ENCODE measurements around the gene HS3ST2. TPM values are rescaled to one million over a fixed set of nuclear protein-coding genes. Genes with fewer than 3 reads are reported as not detected.

HS3ST2 gene
- total and polyA plus RNA-seq, 3 experiments from 2014 or later, result not detected

GRCh38 chr16:22868593-22869224, 54.7 kb downstream of the HS3ST2 start:
- Histone ChIP-seq H3K27me3 (ENCODE audit: insufficient read depth, low read length, poor library complexity, severe bottlenecking) (peaks cover 3% of the 10 kb centered on the region), H3K4me3 (ENCODE audit: low read length) (no peak overlapping the region), H3K4me1 (ENCODE audit: insufficient read depth, low read length) (no peaks in the 10 kb centered on the region), H3K36me3 (ENCODE audit: insufficient read depth, low read length) (no peaks in the 10 kb centered on the region), H3K27ac (ENCODE audit: low read depth, low read length) (no peak overlapping the region), H3K9me3 (ENCODE audit: low read length) (no peaks in the 10 kb centered on the region)
- Mint-ChIP-seq H3K27me3 (peaks cover 17 to 24% of the 10 kb centered on the region in 2 donors), H3K27ac (no peak overlapping the region), H3K4me3 (no peak overlapping the region), H3K36me3 (no peaks in the 10 kb centered on the region), H3K9me3 (no peaks in the 10 kb centered on the region), H3K4me1 (no peaks in the 10 kb centered on the region)
- no peak for DNase-seq
- CTCF ChIA-PET, result no interaction called here
- POLR2A ChIA-PET, result no interaction called here

- no peaks in the 10 kb centered on the region for H3K36me3 Mint-ChIP-seq
- no peak overlapping the region for H3K27ac Mint-ChIP-seq
- no peaks in the 10 kb centered on the region for H3K4me1 ChIP-seq (ENCODE audit: insufficient read depth, low read length)
- no peak overlapping the region for H3K4me3 ChIP-seq (ENCODE audit: low read length)
- H3K27ac ChIP-seq (ENCODE audit: low read depth, low read length), result no peak overlapping the region
- no peaks in the 10 kb centered on the region for H3K4me1 Mint-ChIP-seq
- no peak overlapping the region for H3K4me3 Mint-ChIP-seq
- peaks cover 3% of the 10 kb centered on the region for H3K27me3 ChIP-seq (ENCODE audit: insufficient read depth, low read length, poor library complexity, severe bottlenecking)
- ChIA-PET POLR2A (no interaction called here), CTCF (no interaction called here)
- DNase-seq, result no peak
- H3K9me3 ChIP-seq (ENCODE audit: low read length), result no peaks in the 10 kb centered on the region
- H3K36me3 ChIP-seq (ENCODE audit: insufficient read depth, low read length), result no peaks in the 10 kb centered on the region
- H3K27me3 Mint-ChIP-seq, result peaks cover 8 to 27% of the 10 kb centered on the region in 2 donors
- no peaks in the 10 kb centered on the region for H3K9me3 Mint-ChIP-seq
Measured at GRCh38 chr16:22871861-22872260, 57.9 kb downstream of the HS3ST2 start.

- Mint-ChIP-seq H3K36me3 (no peaks in the 10 kb centered on the region), H3K27me3 (peaks cover 12 to 43% of the 10 kb centered on the region in 2 donors), H3K4me1 (no peaks in the 10 kb centered on the region), H3K9me3 (no peaks in the 10 kb centered on the region), H3K4me3 (no peak overlapping the region), H3K27ac (no peak overlapping the region)
- ChIA-PET POLR2A (no interaction called here), CTCF (no interaction called here)
- Histone ChIP-seq H3K36me3 (ENCODE audit: insufficient read depth, low read length) (no peaks in the 10 kb centered on the region), H3K4me3 (ENCODE audit: low read length) (no peak overlapping the region), H3K4me1 (ENCODE audit: insufficient read depth, low read length) (no peaks in the 10 kb centered on the region), H3K9me3 (ENCODE audit: low read length) (no peaks in the 10 kb centered on the region), H3K27me3 (ENCODE audit: insufficient read depth, low read length, poor library complexity, severe bottlenecking) (peaks cover 3% of the 10 kb centered on the region), H3K27ac (ENCODE audit: low read depth, low read length) (no peak overlapping the region)
- no peak for DNase-seq
Measured at GRCh38 chr16:22874394-22874793, 60.4 kb downstream of the HS3ST2 start.

GRCh38 chr16:22878955-22879354, 65.0 kb downstream of the HS3ST2 start:
- no peak overlapping the region for H3K4me3 ChIP-seq (ENCODE audit: low read length)
- no peaks in the 10 kb centered on the region for H3K36me3 ChIP-seq (ENCODE audit: insufficient read depth, low read length)
- H3K27me3 Mint-ChIP-seq, result peaks cover 5 to 37% of the 10 kb centered on the region in 2 donors
- H3K27ac ChIP-seq (ENCODE audit: low read depth, low read length), result no peak overlapping the region
- H3K4me1 ChIP-seq (ENCODE audit: insufficient read depth, low read length), result no peaks in the 10 kb centered on the region
- H3K36me3 Mint-ChIP-seq, result no peaks in the 10 kb centered on the region
- H3K27ac Mint-ChIP-seq, result no peak overlapping the region
- H3K27me3 ChIP-seq (ENCODE audit: insufficient read depth, low read length, poor library complexity, severe bottlenecking), result no peaks in the 10 kb centered on the region
- H3K4me1 Mint-ChIP-seq, result no peaks in the 10 kb centered on the region
- no peaks in the 10 kb centered on the region for H3K9me3 ChIP-seq (ENCODE audit: low read length)
- ChIA-PET CTCF (no interaction called here), POLR2A (no interaction called here)
- no peak overlapping the region for H3K4me3 Mint-ChIP-seq
- DNase-seq, result no peak
- no peaks in the 10 kb centered on the region for H3K9me3 Mint-ChIP-seq

GRCh38 chr16:22879466-22879865, 65.5 kb downstream of the HS3ST2 start:
- Mint-ChIP-seq H3K4me1 (no peaks in the 10 kb centered on the region), H3K27ac (no peak overlapping the region), H3K9me3 (no peaks in the 10 kb centered on the region), H3K36me3 (no peaks in the 10 kb centered on the region), H3K27me3 (peaks cover 5 to 37% of the 10 kb centered on the region in 2 donors), H3K4me3 (no peak overlapping the region)
- ChIA-PET POLR2A (no interaction called here), CTCF (no interaction called here)
- H3K36me3 ChIP-seq (ENCODE audit: insufficient read depth, low read length), result no peaks in the 10 kb centered on the region
- H3K9me3 ChIP-seq (ENCODE audit: low read length), result no peaks in the 10 kb centered on the region
- H3K27ac ChIP-seq (ENCODE audit: low read depth, low read length), result no peak overlapping the region
- DNase-seq, result no peak
- no peaks in the 10 kb centered on the region for H3K27me3 ChIP-seq (ENCODE audit: insufficient read depth, low read length, poor library complexity, severe bottlenecking)
- no peak overlapping the region for H3K4me3 ChIP-seq (ENCODE audit: low read length)
- H3K4me1 ChIP-seq (ENCODE audit: insufficient read depth, low read length), result no peaks in the 10 kb centered on the region

- ChIA-PET POLR2A (no interaction called here), CTCF (no interaction called here)
- no peaks in the 10 kb centered on the region for H3K36me3 ChIP-seq (ENCODE audit: insufficient read depth, low read length)
- no peak for DNase-seq
- no peak overlapping the region for H3K27ac ChIP-seq (ENCODE audit: low read depth, low read length)
- no peaks in the 10 kb centered on the region for H3K27me3 ChIP-seq (ENCODE audit: insufficient read depth, low read length, poor library complexity, severe bottlenecking)
- Mint-ChIP-seq H3K4me1 (no peaks in the 10 kb centered on the region), H3K4me3 (no peak overlapping the region), H3K27me3 (peaks cover 4 to 20% of the 10 kb centered on the region in 2 donors), H3K36me3 (no peaks in the 10 kb centered on the region), H3K27ac (no peak overlapping the region), H3K9me3 (no peaks in the 10 kb centered on the region)
- no peaks in the 10 kb centered on the region for H3K9me3 ChIP-seq (ENCODE audit: low read length)
- H3K4me3 ChIP-seq (ENCODE audit: low read length), result no peak overlapping the region
- H3K4me1 ChIP-seq (ENCODE audit: insufficient read depth, low read length), result no peaks in the 10 kb centered on the region
Measured at GRCh38 chr16:22882981-22883380, 69.0 kb downstream of the HS3ST2 start.

GRCh38 chr16:22885951-22886350, 72.0 kb downstream of the HS3ST2 start:
- no peaks in the 10 kb centered on the region for H3K36me3 Mint-ChIP-seq
- Histone ChIP-seq H3K27ac (ENCODE audit: low read depth, low read length) (no peak overlapping the region), H3K4me1 (ENCODE audit: insufficient read depth, low read length) (no peaks in the 10 kb centered on the region), H3K27me3 (ENCODE audit: insufficient read depth, low read length, poor library complexity, severe bottlenecking) (no peaks in the 10 kb centered on the region), H3K36me3 (ENCODE audit: insufficient read depth, low read length) (no peaks in the 10 kb centered on the region), H3K4me3 (ENCODE audit: low read length) (no peak overlapping the region), H3K9me3 (ENCODE audit: low read length) (no peaks in the 10 kb centered on the region)
- no peaks in the 10 kb centered on the region for H3K4me1 Mint-ChIP-seq
- CTCF ChIA-PET, result no interaction called here
- H3K4me3 Mint-ChIP-seq, result no peak overlapping the region
- POLR2A ChIA-PET, result no interaction called here
- H3K9me3 Mint-ChIP-seq, result no peaks in the 10 kb centered on the region
- no peak for DNase-seq
- H3K27ac Mint-ChIP-seq, result no peak overlapping the region
- peaks cover 3 to 7% of the 10 kb centered on the region in 2 donors for H3K27me3 Mint-ChIP-seq

GRCh38 chr16:22886927-22887326, 73.0 kb downstream of the HS3ST2 start:
- peaks cover 0 to 3% of the 10 kb centered on the region in 2 donors for H3K27me3 Mint-ChIP-seq
- H3K36me3 Mint-ChIP-seq, result no peaks in the 10 kb centered on the region

GRCh38 chr16:22887445-22887844, 73.5 kb downstream of the HS3ST2 start:
- ChIA-PET CTCF (no interaction called here), POLR2A (no interaction called here)
- Mint-ChIP-seq H3K4me3 (no peak overlapping the region), H3K27ac (no peak overlapping the region), H3K4me1 (no peaks in the 10 kb centered on the region), H3K9me3 (no peaks in the 10 kb centered on the region), H3K27me3 (peaks cover 0 to 3% of the 10 kb centered on the region in 2 donors), H3K36me3 (no peaks in the 10 kb centered on the region)
- Histone ChIP-seq H3K9me3 (ENCODE audit: low read length) (no peaks in the 10 kb centered on the region), H3K4me1 (ENCODE audit: insufficient read depth, low read length) (no peaks in the 10 kb centered on the region), H3K27ac (ENCODE audit: low read depth, low read length) (no peak overlapping the region), H3K27me3 (ENCODE audit: insufficient read depth, low read length, poor library complexity, severe bottlenecking) (no peaks in the 10 kb centered on the region), H3K4me3 (ENCODE audit: low read length) (no peak overlapping the region), H3K36me3 (ENCODE audit: insufficient read depth, low read length) (no peaks in the 10 kb centered on the region)
- no peak for DNase-seq

More at GRCh38 chr16:22886927-22887326, 73.0 kb downstream of the HS3ST2 start:
- no peak for DNase-seq
- Histone ChIP-seq H3K4me3 (ENCODE audit: low read length) (no peak overlapping the region), H3K27me3 (ENCODE audit: insufficient read depth, low read length, poor library complexity, severe bottlenecking) (no peaks in the 10 kb centered on the region), H3K4me1 (ENCODE audit: insufficient read depth, low read length) (no peaks in the 10 kb centered on the region), H3K36me3 (ENCODE audit: insufficient read depth, low read length) (no peaks in the 10 kb centered on the region), H3K27ac (ENCODE audit: low read depth, low read length) (no peak overlapping the region), H3K9me3 (ENCODE audit: low read length) (no peaks in the 10 kb centered on the region)
- H3K4me3 Mint-ChIP-seq, result no peak overlapping the region
- no peaks in the 10 kb centered on the region for H3K9me3 Mint-ChIP-seq
- CTCF ChIA-PET, result no interaction called here
- no peaks in the 10 kb centered on the region for H3K4me1 Mint-ChIP-seq
- POLR2A ChIA-PET, result no interaction called here
- no peak overlapping the region for H3K27ac Mint-ChIP-seq

Measured in CD8-positive, alpha-beta memory T cell (primary cell).